B cell (primary cell): Measurements from ENCODE around the gene SLC51B. TPM values are rescaled to one million over a fixed set of nuclear protein-coding genes. Genes with fewer than 3 reads are reported as not detected.

ENCODE experiments used
- ATAC-seq: fragments of 200-7000 bp; cut with Tn5 transposase; one replicate; pipeline ENCODE4 v1.10.0; 2021; ENCODE audit warnings: low read depth, mild to moderate bottlenecking, moderate number of reproducible peaks, moderate library complexity
- CTCF ChIA-PET: fragments of 350-600 bp; sonication (Branson Sonifier 250); formaldehyde crosslinking; loops from one replicate; lab custom pipeline; 2021; ENCODE audit warnings: antibody characterized with exemption, inconsistent platforms; lab: Charles Lee
- POLR2A ChIA-PET: fragments of 350-600 bp; sonication (Branson Sonifier 250); formaldehyde crosslinking; loops from one replicate; lab custom pipeline; 2021; ENCODE audit warnings: antibody characterized with exemption; lab: Charles Lee
- DNase-seq: peaks from one replicate; pipeline ENCODE4 v3.0.0; 2013
- H2AFZ ChIP-seq: 2 replicates; pipeline ENCODE4 v1.6.1; 2012; ENCODE audit warnings: mild to moderate bottlenecking, low read depth, low read length; ENCODE audit not compliant: insufficient read depth, poor library complexity, severe bottlenecking
- H3K27ac ChIP-seq, 2 donors: 1 replicate in 1 of 2; 2 replicates in 1 of 2; pipeline ENCODE4 v1.5.1; 2012 to 2013; ENCODE audit warnings: low read length in 2 of 2, mild to moderate bottlenecking in 2 of 2, moderate library complexity in 1 of 2
- H3K27me3 ChIP-seq, 4 experiments: fragments of 200-600 bp in 1 of 4; sonication (generic) in 1 of 4; replicated peaks in 1 of 4; 1 replicate in 2 of 4; 2 replicates in 2 of 4; pipeline versions ENCODE4 v1.6.1 to v1.7.0; 2013 to 2016; ENCODE audit warnings: low read length in 3 of 4, mild to moderate bottlenecking in 2 of 4, mixed read lengths in 1 of 4, moderate library complexity in 1 of 4; ENCODE audit not compliant: insufficient read depth in 4 of 4, control insufficient read depth in 3 of 4; ENCODE audit errors: control extremely low read depth in 1 of 4
- H3K36me3 ChIP-seq, 2 experiments: replicated peaks in 1 of 2; 1 replicate in 1 of 2; 2 replicates in 1 of 2; pipeline versions ENCODE4 v1.6.1 to v1.7.1; 2013; ENCODE audit warnings: low read length in 1 of 2; ENCODE audit not compliant: insufficient read depth in 2 of 2, control insufficient read depth in 1 of 2; ENCODE audit errors: control extremely low read depth in 1 of 2, extremely low read depth in 1 of 2
- H3K4me1 ChIP-seq, 2 donors: fragments of 200-600 bp in 1 of 2; sonication (generic) in 1 of 2; 1 replicate in 1 of 2; 2 replicates in 1 of 2; pipeline versions ENCODE4 v1.5.1 to v1.6.1; 2013 to 2017; ENCODE audit warnings: low read length in 2 of 2; ENCODE audit not compliant: control insufficient read depth in 2 of 2, insufficient read depth in 2 of 2
- H3K4me2 ChIP-seq: replicated peaks from 2 replicates; pipeline ENCODE3; 2012; ENCODE audit warnings: mild to moderate bottlenecking, low read depth, low read length; ENCODE audit not compliant: poor library complexity, severe bottlenecking
- H3K4me3 ChIP-seq, 5 experiments: fragments of 200-600 bp in 1 of 5; sonication (generic) in 1 of 5; 1 replicate in 3 of 5; 2 replicates in 2 of 5; pipeline versions ENCODE4 v1.5.1 to v1.7.0; 2011 to 2016; ENCODE audit warnings: low read length in 4 of 5, mild to moderate bottlenecking in 4 of 5, low read depth in 2 of 5, control low read depth in 1 of 5, moderate library complexity in 1 of 5; ENCODE audit not compliant: insufficient read depth in 1 of 5; ENCODE audit errors: control extremely low read depth in 1 of 5, extremely low read depth in 1 of 5
- H3K79me2 ChIP-seq: fragments of 200-600 bp; sonication (generic); one replicate; pipeline ENCODE4 v1.6.0; 2016; ENCODE audit warnings: low read length; ENCODE audit not compliant: control insufficient read depth, insufficient read depth
- H3K9ac ChIP-seq: fragments of 200-600 bp; sonication (generic); 2 replicates; pipeline ENCODE4 v1.6.1; 2017; ENCODE audit warnings: mild to moderate bottlenecking, low read length, moderate library complexity
- H3K9me3 ChIP-seq, 3 donors: one replicate each; pipeline versions ENCODE4 v1.6.1 to v1.7.1; 2013; ENCODE audit warnings: low read length in 2 of 3; ENCODE audit not compliant: control insufficient read depth in 2 of 3, insufficient read depth in 1 of 3; ENCODE audit errors: control extremely low read depth in 1 of 3
- H4K20me1 ChIP-seq: 2 replicates; pipeline ENCODE4 v1.6.0; 2012; ENCODE audit warnings: mild to moderate bottlenecking, low read length; ENCODE audit not compliant: insufficient read depth, control insufficient read depth, poor library complexity, severe bottlenecking
- H3K27ac Mint-ChIP-seq: one replicate; pipeline ENCODE4 v1.8.0; 2021; ENCODE audit warnings: mixed read lengths
- H3K27me3 Mint-ChIP-seq: one replicate; pipeline ENCODE4 v1.8.0; 2021; ENCODE audit warnings: mixed read lengths
- H3K4me1 Mint-ChIP-seq: one replicate; pipeline ENCODE4 v1.8.0; 2021; ENCODE audit warnings: mixed read lengths
- H3K4me3 Mint-ChIP-seq: one replicate; pipeline ENCODE4 v1.8.0; 2021; ENCODE audit warnings: mixed read lengths
- H3K9me3 Mint-ChIP-seq: one replicate; pipeline ENCODE4 v1.8.0; 2022; ENCODE audit warnings: mixed read lengths; ENCODE audit not compliant: insufficient read depth
- EZH2 ChIP-seq: IDR thresholded peaks from 2 replicates; pipeline ENCODE4 v1.6.1; 2012; ENCODE audit warnings: borderline replicate concordance, low read depth, mild to moderate bottlenecking, moderate library complexity, low read length; ENCODE audit not compliant: insufficient read depth, poor library complexity, severe bottlenecking
- WGBS: methylation state at CpG from one replicate; pipeline ENCODE4 v1.1.5; 2013; ENCODE audit warnings: missing lambda C conversion rate; ENCODE audit not compliant: insufficient coverage; 5-methylcytosine and 5-hydroxymethylcytosine counted together
- intact Hi-C: fragments of 100-400 bp; cut with micrococcal nuclease; formaldehyde crosslinking; loops from one replicate; pipeline ENCODE4 v1.10.0; 2022
- polyA plus RNA-seq: library from polyadenylated mRNA; depleted of rRNA; stranded (reverse); fragments of >200 nt; gene quantifications from 2 replicates; pipeline ENCODE4 v1.2.3, GENCODE V29; 2012
- total RNA-seq, 2 donors: library from RNA; stranded (reverse); fragments of 120-200 nt in 1 of 2; gene quantifications; 1 replicate in 1 of 2; 2 replicates in 1 of 2; pipeline versions ENCODE4 v1.2.3 to v1.2.4, GENCODE V29; 2013 to 2022
- TF ChIP-seq, protein P1 (sequence below): fragments of 200-600 bp; IDR thresholded peaks from one replicate; pipeline ENCODE4 v1.8.0; 2022; ENCODE audit warnings: antibody characterized with exemption, mild to moderate bottlenecking

Gene SLC51B
- total and polyA plus RNA-seq, 2 donors (not counting 1 experiment from before 2014, with no cell fraction given) = not detected

DNA sequence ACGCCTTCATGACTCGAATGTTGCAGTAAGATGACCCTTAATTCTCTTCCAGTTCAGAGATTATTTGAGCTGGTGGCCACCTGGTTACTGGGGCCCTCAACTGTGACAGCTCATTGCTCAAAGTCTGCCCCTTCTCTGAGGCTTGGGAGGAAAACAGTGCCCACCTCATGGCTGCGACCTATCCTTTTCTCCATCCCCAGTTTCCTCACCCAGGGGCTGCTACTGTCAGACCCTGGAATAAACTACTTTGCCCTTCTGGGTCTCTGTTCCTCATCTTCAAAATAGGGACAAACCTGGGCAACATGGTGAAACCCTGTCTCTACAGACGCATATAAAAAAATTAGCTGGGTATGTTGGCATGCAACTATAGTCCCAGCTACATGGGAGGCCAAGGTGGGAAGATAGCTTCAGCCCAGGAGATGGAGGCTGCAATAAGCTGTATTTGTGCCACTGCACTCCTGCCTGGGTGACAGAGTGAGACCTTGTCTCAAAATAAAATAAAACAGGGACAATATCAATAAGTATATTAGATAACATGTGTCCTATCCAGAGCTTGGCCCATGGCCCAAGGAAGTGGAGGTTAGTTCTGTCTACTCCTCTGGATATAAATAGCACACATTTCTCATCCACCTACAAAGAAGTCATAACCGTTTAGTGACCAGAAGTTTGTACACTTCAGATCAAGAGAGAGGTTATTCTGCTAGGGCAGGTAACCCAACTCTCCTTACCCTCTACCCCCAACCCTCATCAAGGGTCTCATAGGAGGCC, 24.8 kb downstream of the SLC51B start:
- Histone ChIP-seq H2AFZ (no peak overlapping the region), H3K4me1 (peaks cover 3 to 4% of the 10 kb centered on the region in 2 donors), H3K79me2 (no peaks in the 10 kb centered on the region), H3K27me3 (peaks cover 0 to 26% (median 8%) of the 10 kb centered on the region in 4 experiments), H3K4me2 (no peak overlapping the region), H3K9me3 (no peaks in the 10 kb centered on the region), H4K20me1 (no peaks in the 10 kb centered on the region), H3K27ac (no peak overlapping the region), H3K4me3 (no peak overlapping the region), H3K36me3 (no peaks in the 10 kb centered on the region), H3K9ac (no peak overlapping the region)
- no peak overlapping the region for H3K4me3 Mint-ChIP-seq
- no peak for TF ChIP-seq EZH2
- TF ChIP-seq, protein P1, sequence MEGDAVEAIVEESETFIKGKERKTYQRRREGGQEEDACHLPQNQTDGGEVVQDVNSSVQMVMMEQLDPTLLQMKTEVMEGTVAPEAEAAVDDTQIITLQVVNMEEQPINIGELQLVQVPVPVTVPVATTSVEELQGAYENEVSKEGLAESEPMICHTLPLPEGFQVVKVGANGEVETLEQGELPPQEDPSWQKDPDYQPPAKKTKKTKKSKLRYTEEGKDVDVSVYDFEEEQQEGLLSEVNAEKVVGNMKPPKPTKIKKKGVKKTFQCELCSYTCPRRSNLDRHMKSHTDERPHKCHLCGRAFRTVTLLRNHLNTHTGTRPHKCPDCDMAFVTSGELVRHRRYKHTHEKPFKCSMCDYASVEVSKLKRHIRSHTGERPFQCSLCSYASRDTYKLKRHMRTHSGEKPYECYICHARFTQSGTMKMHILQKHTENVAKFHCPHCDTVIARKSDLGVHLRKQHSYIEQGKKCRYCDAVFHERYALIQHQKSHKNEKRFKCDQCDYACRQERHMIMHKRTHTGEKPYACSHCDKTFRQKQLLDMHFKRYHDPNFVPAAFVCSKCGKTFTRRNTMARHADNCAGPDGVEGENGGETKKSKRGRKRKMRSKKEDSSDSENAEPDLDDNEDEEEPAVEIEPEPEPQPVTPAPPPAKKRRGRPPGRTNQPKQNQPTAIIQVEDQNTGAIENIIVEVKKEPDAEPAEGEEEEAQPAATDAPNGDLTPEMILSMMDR = no peak
- CTCF ChIA-PET = no interaction called here
- H3K27me3 Mint-ChIP-seq = peaks cover 32% of the 10 kb centered on the region
- DNase-seq (no peak), ATAC-seq (no peak)
- 96% methylated on average over 3 of the region's 5 CpGs for WGBS
- peaks cover 7% of the 10 kb centered on the region for H3K4me1 Mint-ChIP-seq
- H3K9me3 Mint-ChIP-seq = no peaks in the 10 kb centered on the region
- POLR2A ChIA-PET = interaction anchor here (0.5 kb wide), 1 partner anchor 37 kb away, joined by 5 read pairs; no protein-coding TSS in a partner anchor
- intact Hi-C loops = no loop called here
- no peak overlapping the region for H3K27ac Mint-ChIP-seq

DNA sequence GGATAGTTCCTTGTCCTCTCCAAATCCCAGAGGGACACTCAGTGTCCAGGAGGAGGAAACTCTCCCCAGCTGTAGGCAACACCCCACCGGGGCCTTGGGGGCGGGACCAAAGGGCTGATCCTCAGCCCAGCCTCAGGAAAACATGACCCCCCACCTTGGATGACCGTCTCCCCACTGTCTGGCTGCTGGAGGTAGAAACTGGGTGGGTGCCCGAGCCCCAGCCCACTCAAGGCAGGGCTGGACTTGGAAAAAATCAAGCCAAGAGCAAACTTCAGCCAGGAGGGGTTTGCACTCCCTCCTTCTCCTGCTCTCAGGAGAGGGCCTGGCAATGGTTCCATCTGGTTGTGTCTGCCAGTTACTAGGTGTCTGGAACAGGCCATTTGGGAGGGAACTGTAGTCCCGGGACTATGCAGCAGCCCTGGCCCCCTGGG, 26.2 kb downstream of the SLC51B start:
- intact Hi-C loops = no loop called here
- Histone ChIP-seq H3K27me3 (peaks cover 0 to 19% (median 6%) of the 10 kb centered on the region in 4 experiments), H3K9ac (no peak overlapping the region), H3K4me2 (no peak overlapping the region), H3K36me3 (no peaks in the 10 kb centered on the region), H3K9me3 (no peaks in the 10 kb centered on the region), H3K27ac (no peak overlapping the region), H3K4me3 (no peak overlapping the region), H3K79me2 (no peaks in the 10 kb centered on the region), H3K4me1 (peaks cover 3 to 4% of the 10 kb centered on the region in 2 donors), H2AFZ (no peak overlapping the region), H4K20me1 (no peaks in the 10 kb centered on the region)
- ChIA-PET CTCF (no interaction called here), POLR2A (no interaction called here)
- TF ChIP-seq EZH2 = no peak
- TF ChIP-seq, protein P1 = no peak
- ATAC-seq = no peak
- Mint-ChIP-seq H3K4me1 (peaks cover 9% of the 10 kb centered on the region), H3K27ac (no peak overlapping the region), H3K27me3 (peaks cover 26% of the 10 kb centered on the region), H3K4me3 (no peak overlapping the region), H3K9me3 (no peaks in the 10 kb centered on the region)
- DNase-seq = no peak
- 64% methylated on average over 4 of the region's 5 CpGs for WGBS
